ENCODE measurements around the gene CCDC150. TPM values are rescaled to one million over a fixed set of nuclear protein-coding genes. Genes with fewer than 3 reads are reported as not detected.
"Not testable (repeated sequence)": the region's sequence is repeated elsewhere in the genome, so short reads cannot be mapped to it uniquely, and the experiment has no call there.

Gene CCDC150
- total and polyA plus RNA-seq, 10 donors = 0.54 to 6.8 (median 1.8) TPM

GRCh38 chr2:196723571-196723970 lies 84.1 kb downstream of the CCDC150 start:
- no peaks in the 10 kb centered on the region for H3K27me3 ChIP-seq (replicated peaks in 1 of 7)
- H3K27ac ChIP-seq = no peak overlapping the region
- intact Hi-C loops (cut with DNase I; ENCODE audit: low total_unique reads) = no loop called here
- H3K9me3 ChIP-seq = no peaks in the 10 kb centered on the region
- H3K4me3 ChIP-seq = no peak overlapping the region
- H3K36me3 ChIP-seq = no peaks in the 10 kb centered on the region
- TF ChIP-seq, protein P1, sequence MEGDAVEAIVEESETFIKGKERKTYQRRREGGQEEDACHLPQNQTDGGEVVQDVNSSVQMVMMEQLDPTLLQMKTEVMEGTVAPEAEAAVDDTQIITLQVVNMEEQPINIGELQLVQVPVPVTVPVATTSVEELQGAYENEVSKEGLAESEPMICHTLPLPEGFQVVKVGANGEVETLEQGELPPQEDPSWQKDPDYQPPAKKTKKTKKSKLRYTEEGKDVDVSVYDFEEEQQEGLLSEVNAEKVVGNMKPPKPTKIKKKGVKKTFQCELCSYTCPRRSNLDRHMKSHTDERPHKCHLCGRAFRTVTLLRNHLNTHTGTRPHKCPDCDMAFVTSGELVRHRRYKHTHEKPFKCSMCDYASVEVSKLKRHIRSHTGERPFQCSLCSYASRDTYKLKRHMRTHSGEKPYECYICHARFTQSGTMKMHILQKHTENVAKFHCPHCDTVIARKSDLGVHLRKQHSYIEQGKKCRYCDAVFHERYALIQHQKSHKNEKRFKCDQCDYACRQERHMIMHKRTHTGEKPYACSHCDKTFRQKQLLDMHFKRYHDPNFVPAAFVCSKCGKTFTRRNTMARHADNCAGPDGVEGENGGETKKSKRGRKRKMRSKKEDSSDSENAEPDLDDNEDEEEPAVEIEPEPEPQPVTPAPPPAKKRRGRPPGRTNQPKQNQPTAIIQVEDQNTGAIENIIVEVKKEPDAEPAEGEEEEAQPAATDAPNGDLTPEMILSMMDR (IDR thresholded peaks at IDR 0.05 in 8 of 11, conservative IDR thresholded peaks at IDR 0.05 in 3 of 11) = no peak
- no peak for TF ChIP-seq POLR2AphosphoS5 (IDR thresholded peaks at IDR 0.05)
- TF ChIP-seq POLR2A (IDR thresholded peaks at IDR 0.05) = no peak
- H3K4me1 ChIP-seq = no peaks in the 10 kb centered on the region
- DNase-seq = no peak

DNA sequence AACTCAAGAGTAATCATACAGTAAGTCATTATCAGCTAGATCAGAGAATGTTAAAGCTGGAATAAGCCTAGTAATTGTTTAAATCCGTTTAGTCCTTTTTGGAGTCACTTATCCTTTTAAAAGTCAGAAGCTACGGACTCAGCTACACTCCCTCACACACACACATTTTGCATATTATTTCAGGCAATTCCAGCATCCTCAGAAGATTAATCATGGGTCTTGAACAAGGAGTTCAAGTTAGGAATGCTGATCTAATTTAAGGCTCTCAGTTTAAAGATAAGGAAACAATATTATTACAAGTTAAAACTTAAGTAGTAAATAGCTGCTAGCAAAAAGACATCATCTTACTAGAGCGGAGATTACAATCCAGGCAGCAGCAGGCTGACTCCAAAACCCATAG lies 85.7 kb downstream of the CCDC150 start:
- intact Hi-C loops (cut with DNase I; ENCODE audit: low total_unique reads) = no loop called here

DNA sequence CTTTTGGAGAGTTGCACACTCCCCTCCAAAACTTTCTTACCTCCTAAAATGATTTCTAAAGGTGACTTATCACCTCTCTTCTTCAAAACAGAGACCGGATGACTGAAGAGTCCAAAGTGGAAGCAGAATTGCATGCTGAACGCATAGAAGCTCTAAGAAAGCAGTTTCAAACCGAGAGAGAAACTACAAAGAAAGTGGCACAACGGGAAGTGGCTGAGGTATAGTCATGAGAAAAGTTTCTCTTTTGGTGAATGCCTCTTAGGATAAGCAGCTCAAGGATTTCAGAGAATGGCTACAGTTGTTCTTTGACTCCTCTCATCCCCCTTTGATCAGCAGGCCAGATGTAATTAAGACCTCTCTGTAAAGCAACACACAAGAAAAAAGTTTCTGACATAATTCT lies 86.4 kb downstream of the CCDC150 start:
- no peak for DNase-seq
- no peak overlapping the region for H3K4me3 ChIP-seq
- no peaks in the 10 kb centered on the region for H3K9me3 ChIP-seq
- intact Hi-C loops (cut with DNase I; ENCODE audit: low total_unique reads) = no loop called here
- H3K27me3 ChIP-seq (replicated peaks in 1 of 7) = no peaks in the 10 kb centered on the region
- 77 to 92% (median 86%) methylated on average over 4 of the region's 4 CpGs for WGBS, 5 donors
- TF ChIP-seq POLR2AphosphoS5 (IDR thresholded peaks at IDR 0.05) = no peak
- TF ChIP-seq, protein P1 (IDR thresholded peaks at IDR 0.05 in 8 of 11, conservative IDR thresholded peaks at IDR 0.05 in 3 of 11) = no peak
- TF ChIP-seq POLR2A (IDR thresholded peaks at IDR 0.05) = no peak
- no peaks in the 10 kb centered on the region for H3K36me3 ChIP-seq
- H3K4me1 ChIP-seq = no peaks in the 10 kb centered on the region
- no peak overlapping the region for H3K27ac ChIP-seq

More for the DNA sequence above, 85.7 kb downstream of the CCDC150 start:
- Histone ChIP-seq H3K27ac (no peak overlapping the region), H3K9me3 (no peaks in the 10 kb centered on the region), H3K27me3 (replicated peaks in 1 of 7) (no peaks in the 10 kb centered on the region), H3K4me3 (no peak overlapping the region), H3K36me3 (no peaks in the 10 kb centered on the region), H3K4me1 (no peaks in the 10 kb centered on the region)
- 83 to 99% (median 88%) methylated on average over 3 of the region's 3 CpGs for WGBS, 5 donors
- DNase-seq = no peak
- no peak for TF ChIP-seq POLR2A (IDR thresholded peaks at IDR 0.05)
- TF ChIP-seq, protein P1 (IDR thresholded peaks at IDR 0.05 in 8 of 11, conservative IDR thresholded peaks at IDR 0.05 in 3 of 11) = no peak
- TF ChIP-seq POLR2AphosphoS5 (IDR thresholded peaks at IDR 0.05) = no peak

DNA sequence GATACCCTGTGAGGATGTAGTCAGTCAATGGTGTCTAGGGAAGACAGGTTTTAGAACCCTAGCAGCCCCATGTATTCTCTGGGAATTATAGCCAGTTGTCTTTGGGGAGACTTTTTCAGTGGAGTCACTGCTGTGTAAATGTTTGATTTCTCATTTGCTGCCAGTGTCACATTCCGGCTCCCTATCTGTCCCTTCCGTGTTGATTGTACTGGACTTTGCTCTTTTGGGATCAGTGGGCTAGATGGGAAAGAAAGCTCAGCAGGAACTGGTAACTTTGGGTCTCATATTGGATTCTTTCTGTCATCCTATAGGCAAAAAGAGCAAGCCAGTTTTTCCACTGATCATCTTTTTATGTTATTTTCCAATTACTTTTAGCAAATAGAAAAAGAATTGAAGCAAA lies 89.9 kb downstream of the CCDC150 start:
- no peak for TF ChIP-seq POLR2AphosphoS5 (IDR thresholded peaks at IDR 0.05)
- WGBS, 5 donors = 94 to 99% (median 96%) methylated on average over 2 of the region's 2 CpGs

GRCh38 chr2:196736646-196737045 lies 97.1 kb downstream of the CCDC150 start:
- H3K27ac ChIP-seq; DNase-seq; H3K4me3 ChIP-seq; H3K36me3 ChIP-seq; intact Hi-C loops (cut with DNase I; ENCODE audit: low total_unique reads); H3K4me1 ChIP-seq; H3K27me3 ChIP-seq (replicated peaks in 1 of 7): not testable (repeated sequence)
- H3K9me3 ChIP-seq = peaks cover 0 to 46% (median 23%) of the 10 kb centered on the region in 8 donors

More for the DNA sequence above, 89.9 kb downstream of the CCDC150 start:
- no peak overlapping the region for H3K4me3 ChIP-seq
- no peak for DNase-seq
- intact Hi-C loops (cut with DNase I; ENCODE audit: low total_unique reads) = no loop called here
- H3K27me3 ChIP-seq (replicated peaks in 1 of 7) = no peaks in the 10 kb centered on the region
- H3K36me3 ChIP-seq = no peaks in the 10 kb centered on the region
- H3K4me1 ChIP-seq = no peaks in the 10 kb centered on the region
- peaks cover 0 to 4% (median 1%) of the 10 kb centered on the region in 8 donors for H3K9me3 ChIP-seq
- no peak overlapping the region for H3K27ac ChIP-seq
